ENCODE measurements around the gene KCNAB1. TPM values are rescaled to one million over a fixed set of nuclear protein-coding genes. Genes with fewer than 3 reads are reported as not detected.

KCNAB1 gene
- total RNA-seq, 1 donor from 2014 or later: 3.9 TPM

DNA sequence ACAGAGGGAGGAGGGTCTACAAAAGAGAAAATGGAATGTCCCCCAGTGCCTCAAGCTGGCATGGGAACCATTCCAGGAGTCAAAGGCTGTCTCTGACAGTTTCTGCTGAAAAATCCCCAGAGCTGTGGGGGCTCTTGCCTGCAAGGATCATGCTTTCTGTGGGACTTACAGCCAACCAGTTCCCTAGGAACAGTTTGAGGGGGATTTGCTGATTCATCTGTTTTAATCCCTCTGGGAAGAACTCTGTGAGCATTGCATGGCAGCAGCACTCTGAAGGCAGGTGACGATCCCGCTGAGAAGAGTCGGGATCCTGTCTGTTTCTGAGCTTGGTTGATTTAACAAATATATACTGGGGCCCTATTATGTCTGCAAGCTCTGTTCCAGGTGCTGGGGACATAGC, 258.5 kb downstream of the KCNAB1 start:
- TF ChIP-seq POLR2AphosphoS5 (IDR thresholded peaks at IDR 0.05; ENCODE audit: insufficient read depth in 1 of 2, low read depth in 1 of 2): no peak
- H3K27ac ChIP-seq: no peak overlapping the region
- no peak for DNase-seq (ENCODE audit: extremely low spot score in 2 of 2)
- H3K4me1 ChIP-seq: no peaks in the 10 kb centered on the region
- no peaks in the 10 kb centered on the region for H3K9me3 ChIP-seq
- H3K4me3 ChIP-seq: no peak overlapping the region
- intact Hi-C loops (cut with DNase I): no loop called here
- no peaks in the 10 kb centered on the region for H3K36me3 ChIP-seq
- H3K27me3 ChIP-seq: no peaks in the 10 kb centered on the region

GRCh38 chr3:156379327-156379726, 258.9 kb downstream of the KCNAB1 start:
- H3K36me3 ChIP-seq: no peaks in the 10 kb centered on the region
- H3K4me3 ChIP-seq: no peak overlapping the region
- H3K27me3 ChIP-seq: no peaks in the 10 kb centered on the region
- no peaks in the 10 kb centered on the region for H3K9me3 ChIP-seq
- no peak for TF ChIP-seq POLR2A (IDR thresholded peaks at IDR 0.05)
- TF ChIP-seq, protein P1, sequence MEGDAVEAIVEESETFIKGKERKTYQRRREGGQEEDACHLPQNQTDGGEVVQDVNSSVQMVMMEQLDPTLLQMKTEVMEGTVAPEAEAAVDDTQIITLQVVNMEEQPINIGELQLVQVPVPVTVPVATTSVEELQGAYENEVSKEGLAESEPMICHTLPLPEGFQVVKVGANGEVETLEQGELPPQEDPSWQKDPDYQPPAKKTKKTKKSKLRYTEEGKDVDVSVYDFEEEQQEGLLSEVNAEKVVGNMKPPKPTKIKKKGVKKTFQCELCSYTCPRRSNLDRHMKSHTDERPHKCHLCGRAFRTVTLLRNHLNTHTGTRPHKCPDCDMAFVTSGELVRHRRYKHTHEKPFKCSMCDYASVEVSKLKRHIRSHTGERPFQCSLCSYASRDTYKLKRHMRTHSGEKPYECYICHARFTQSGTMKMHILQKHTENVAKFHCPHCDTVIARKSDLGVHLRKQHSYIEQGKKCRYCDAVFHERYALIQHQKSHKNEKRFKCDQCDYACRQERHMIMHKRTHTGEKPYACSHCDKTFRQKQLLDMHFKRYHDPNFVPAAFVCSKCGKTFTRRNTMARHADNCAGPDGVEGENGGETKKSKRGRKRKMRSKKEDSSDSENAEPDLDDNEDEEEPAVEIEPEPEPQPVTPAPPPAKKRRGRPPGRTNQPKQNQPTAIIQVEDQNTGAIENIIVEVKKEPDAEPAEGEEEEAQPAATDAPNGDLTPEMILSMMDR (IDR thresholded peaks at IDR 0.05): no peak
- no peak for TF ChIP-seq POLR2AphosphoS5 (IDR thresholded peaks at IDR 0.05; ENCODE audit: insufficient read depth in 1 of 2, low read depth in 1 of 2)
- H3K27ac ChIP-seq: no peak overlapping the region
- H3K4me1 ChIP-seq: no peaks in the 10 kb centered on the region
- intact Hi-C loops (cut with DNase I): no loop called here
- no peak for DNase-seq (ENCODE audit: extremely low spot score in 2 of 2)

- Histone ChIP-seq H3K9me3 (no peaks in the 10 kb centered on the region), H3K27ac (no peak overlapping the region), H3K36me3 (no peaks in the 10 kb centered on the region), H3K27me3 (no peaks in the 10 kb centered on the region), H3K4me1 (no peaks in the 10 kb centered on the region), H3K4me3 (no peak overlapping the region)
- intact Hi-C loops (cut with DNase I): no loop called here
- TF ChIP-seq, protein P1 (IDR thresholded peaks at IDR 0.05): no peak
- TF ChIP-seq POLR2A (IDR thresholded peaks at IDR 0.05): no peak
- no peak for TF ChIP-seq POLR2AphosphoS5 (IDR thresholded peaks at IDR 0.05; ENCODE audit: insufficient read depth in 1 of 2, low read depth in 1 of 2)
- DNase-seq (ENCODE audit: extremely low spot score in 2 of 2): no peak
These were observed 260.9 kb downstream of the KCNAB1 start for GRCh38 chr3:156381253-156381652.

DNA sequence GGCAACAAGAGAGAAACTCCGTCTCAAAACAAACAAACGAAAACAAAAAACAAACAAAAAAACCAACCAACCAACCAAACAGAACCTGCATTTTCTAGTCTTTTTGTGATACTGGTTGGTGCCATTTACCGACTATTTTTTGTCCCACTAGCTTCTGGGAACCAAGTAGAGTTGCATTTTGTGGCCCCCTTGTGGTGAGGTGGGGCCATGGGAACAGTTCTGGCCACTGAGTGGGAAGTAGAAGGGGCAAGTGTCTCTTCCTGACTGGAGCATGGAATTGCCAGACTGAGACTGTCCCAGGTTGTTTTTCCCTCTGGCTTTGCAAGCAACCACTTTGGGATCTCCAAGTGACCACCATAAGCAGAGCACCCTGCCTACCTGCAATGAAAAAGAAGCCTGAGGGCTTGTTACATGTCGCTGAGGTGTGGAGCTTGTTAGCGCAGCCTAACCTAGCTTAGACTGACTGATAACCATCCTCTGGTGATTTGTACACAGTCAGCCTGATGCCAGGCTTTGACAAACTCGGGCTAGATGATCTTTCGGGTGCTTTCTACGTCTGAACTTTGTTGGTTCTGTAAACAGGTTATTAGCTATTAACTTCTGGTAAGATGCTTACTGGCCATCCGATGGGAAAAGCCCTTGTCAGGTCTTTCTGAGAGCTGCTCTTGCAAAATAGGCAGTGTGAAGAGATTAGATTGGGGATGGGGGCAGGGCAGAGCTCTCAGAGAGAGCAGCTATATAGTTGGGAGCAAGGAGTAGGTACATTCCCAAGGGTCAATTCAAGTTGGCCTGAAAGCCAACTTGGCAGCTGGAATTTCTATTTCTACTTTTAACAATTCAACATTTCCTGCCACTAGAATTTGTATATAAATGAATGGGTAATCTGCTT, 262.3 kb downstream of the KCNAB1 start:
- H3K4me1 ChIP-seq: no peaks in the 10 kb centered on the region
- H3K27me3 ChIP-seq: no peaks in the 10 kb centered on the region
- H3K4me3 ChIP-seq: no peak overlapping the region
- TF ChIP-seq POLR2A (IDR thresholded peaks at IDR 0.05) (no peak), POLR2AphosphoS5 (IDR thresholded peaks at IDR 0.05; ENCODE audit: insufficient read depth in 1 of 2, low read depth in 1 of 2) (no peak)
- TF ChIP-seq, protein P1 (IDR thresholded peaks at IDR 0.05): no peak
- H3K9me3 ChIP-seq: no peaks in the 10 kb centered on the region
- no peak for DNase-seq (ENCODE audit: extremely low spot score in 2 of 2)
- no peak overlapping the region for H3K27ac ChIP-seq
- no peaks in the 10 kb centered on the region for H3K36me3 ChIP-seq
- intact Hi-C loops (cut with DNase I): no loop called here

GRCh38 chr3:156383441-156384025, 263.2 kb downstream of the KCNAB1 start:
- TF ChIP-seq, protein P1 (IDR thresholded peaks at IDR 0.05): no peak
- TF ChIP-seq POLR2AphosphoS5 (IDR thresholded peaks at IDR 0.05; ENCODE audit: insufficient read depth in 1 of 2, low read depth in 1 of 2): no peak
- no peak for TF ChIP-seq POLR2A (IDR thresholded peaks at IDR 0.05)

More at GRCh38 chr3:156383441-156384025, 263.2 kb downstream of the KCNAB1 start:
- no peaks in the 10 kb centered on the region for H3K9me3 ChIP-seq
- no peak for DNase-seq (ENCODE audit: extremely low spot score in 2 of 2)
- no peaks in the 10 kb centered on the region for H3K4me1 ChIP-seq
- intact Hi-C loops (cut with DNase I): no loop called here
- H3K36me3 ChIP-seq: no peaks in the 10 kb centered on the region
- H3K4me3 ChIP-seq: no peak overlapping the region
- H3K27me3 ChIP-seq: no peaks in the 10 kb centered on the region
- no peak overlapping the region for H3K27ac ChIP-seq
